GM19035 (cell line): Measurements from ENCODE around the gene PPP1R11.

Experiments
- ATAC-seq: cut with Tn5 transposase; IDR thresholded peaks from one replicate; pipeline ENCODE4 v1.9.1; 2021; ENCODE audit not compliant: unreplicated experiment

The PPP1R11 gene

GRCh38 chr6:30061858-30062458 is 5.0 kb upstream of the PPP1R11 start:
- ATAC-seq, result no peak

DNA sequence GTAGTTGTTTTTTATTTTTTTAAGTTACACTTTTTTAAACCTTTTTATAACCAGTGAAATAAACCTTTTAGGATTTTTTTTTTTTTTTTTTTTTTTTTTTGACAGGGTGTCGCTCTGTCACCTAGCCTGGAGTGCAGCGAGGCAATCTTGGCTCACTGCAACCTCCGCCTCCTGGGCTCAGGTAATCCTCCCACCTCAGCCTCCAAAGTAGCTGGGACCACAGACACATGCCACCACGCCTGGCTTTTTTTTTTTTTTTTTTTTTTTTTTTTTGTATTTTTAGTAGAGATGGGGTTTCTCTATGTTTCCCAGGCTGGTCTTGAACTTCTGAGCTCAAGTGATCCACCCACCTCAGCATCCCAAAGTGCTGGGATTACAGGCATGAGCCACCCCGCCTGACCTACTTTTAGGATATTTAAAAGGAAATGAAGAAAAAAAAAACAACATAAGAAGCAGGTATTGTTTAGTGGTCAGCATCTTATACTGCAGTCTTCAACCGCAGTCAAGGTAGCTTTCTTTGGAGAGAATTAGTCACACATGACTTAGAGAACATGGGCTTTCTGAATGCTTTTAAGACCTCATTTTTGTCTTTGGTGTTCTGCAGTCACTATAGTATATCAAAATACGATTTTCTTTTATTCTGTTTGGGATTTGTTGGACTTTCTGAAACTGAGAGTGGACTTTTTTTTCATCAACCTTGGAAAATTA is 4.4 kb upstream of the PPP1R11 start:
- no peak for ATAC-seq

GRCh38 chr6:30063315-30063714 is 3.7 kb upstream of the PPP1R11 start:
- ATAC-seq, result no peak

DNA sequence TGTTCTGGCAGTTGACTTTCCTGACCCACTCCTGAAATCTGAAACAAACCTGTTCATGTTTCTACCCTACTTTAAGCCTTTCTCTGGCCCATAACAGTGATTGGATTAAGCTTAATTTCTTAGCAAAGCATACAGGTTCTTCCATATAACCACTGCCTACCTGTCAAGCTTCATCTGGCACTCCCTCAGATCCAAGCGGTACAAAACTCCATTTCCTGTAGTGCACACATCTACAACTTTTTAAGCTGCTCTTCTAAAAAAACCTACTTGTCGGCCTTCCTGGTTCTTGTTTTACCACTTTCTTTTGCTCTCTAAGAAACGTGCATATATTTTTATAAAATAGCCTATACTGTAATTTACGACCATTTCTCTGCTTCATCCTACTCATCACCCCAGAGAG is 916 bp upstream of the PPP1R11 start:
- ATAC-seq, result no peak

DNA sequence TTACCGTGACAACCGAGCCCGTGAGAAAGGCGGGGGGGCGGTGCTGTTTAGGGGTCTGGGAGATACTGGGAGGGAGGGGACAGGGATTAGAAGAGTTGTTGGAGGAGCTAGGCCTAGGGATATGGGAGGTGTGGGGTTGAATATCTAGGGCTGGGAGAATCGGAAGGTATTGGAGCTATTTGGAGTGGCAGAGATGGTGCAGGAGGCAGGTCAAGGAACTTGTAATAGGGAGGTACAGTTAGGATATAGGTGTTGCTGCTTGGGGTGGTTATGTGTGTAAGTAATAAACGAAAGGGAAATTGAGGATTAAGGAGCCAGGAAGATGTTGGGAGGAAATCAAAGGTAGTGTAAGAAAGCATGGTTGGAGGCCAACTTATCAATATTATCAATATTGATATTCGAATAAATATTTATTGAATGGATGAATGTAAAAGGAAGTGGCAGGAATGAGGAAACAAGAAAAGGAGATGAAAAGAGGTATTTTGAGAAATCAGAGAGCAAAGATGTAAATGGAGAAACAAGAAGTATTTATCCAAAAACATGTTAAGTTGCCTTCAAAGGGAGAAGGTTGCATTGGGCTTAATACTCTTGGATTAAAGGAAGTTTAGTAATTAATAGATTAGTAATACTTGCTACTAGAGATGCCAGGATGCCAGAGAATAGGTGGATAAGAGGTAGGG is 602 bp downstream of the PPP1R11 start:
- ATAC-seq, result no peak

DNA sequence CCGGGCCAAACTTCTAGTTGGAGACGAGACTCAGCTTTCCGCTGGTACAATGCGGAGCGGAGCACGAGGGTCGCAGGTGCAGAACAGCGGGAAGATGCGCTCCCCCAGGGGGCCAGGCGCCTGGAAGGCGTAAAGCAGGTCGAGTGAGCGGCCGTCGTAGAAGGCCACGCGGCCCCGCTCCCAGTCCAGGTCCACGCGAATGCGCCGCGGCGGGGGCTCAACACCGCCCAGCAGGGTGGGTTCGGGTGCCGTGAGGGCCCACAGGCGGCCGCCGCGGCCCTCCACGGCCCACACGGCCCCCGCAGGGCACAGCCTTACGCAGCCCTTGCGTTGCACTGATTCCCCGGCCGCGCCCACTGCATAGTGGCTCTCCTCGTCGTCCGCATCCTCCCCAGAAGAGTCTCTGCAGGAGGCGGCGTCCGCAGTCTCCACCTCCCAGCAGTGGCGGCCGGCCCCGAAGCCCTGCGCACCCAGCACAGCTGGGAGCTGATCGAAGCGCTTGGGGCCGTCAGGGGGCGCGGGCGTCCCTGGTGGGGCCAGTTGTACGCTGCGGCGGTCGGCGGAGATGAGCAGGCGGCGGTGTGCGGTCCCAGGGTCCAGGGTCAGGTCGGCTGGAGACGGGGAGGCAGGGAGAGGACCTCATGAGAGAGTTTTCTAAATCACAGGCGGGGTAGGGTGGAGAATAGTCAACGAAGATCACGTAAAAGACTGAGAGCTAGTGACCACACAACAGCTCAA is 4.3 kb downstream of the PPP1R11 start:
- no peak for ATAC-seq

DNA sequence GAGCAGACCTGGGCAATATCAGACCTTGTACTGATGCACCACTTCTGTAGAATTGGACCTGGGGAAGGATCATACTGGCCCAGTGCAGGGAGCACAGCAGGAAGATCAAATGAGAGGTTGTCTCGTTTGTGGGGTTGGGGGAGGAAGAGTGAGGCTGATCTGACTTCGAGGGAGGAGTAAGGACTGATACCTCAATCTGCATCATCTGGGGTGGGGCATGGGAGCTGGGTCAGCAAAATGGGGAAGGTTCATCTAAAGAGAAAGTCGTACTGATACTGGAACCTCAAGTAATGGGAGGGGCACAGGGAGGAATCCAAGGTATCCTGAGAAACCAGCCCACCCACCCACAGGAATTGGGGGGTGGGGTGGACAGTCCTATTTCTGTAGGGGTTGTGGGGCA is 4.9 kb downstream of the PPP1R11 start:
- no peak for ATAC-seq

DNA sequence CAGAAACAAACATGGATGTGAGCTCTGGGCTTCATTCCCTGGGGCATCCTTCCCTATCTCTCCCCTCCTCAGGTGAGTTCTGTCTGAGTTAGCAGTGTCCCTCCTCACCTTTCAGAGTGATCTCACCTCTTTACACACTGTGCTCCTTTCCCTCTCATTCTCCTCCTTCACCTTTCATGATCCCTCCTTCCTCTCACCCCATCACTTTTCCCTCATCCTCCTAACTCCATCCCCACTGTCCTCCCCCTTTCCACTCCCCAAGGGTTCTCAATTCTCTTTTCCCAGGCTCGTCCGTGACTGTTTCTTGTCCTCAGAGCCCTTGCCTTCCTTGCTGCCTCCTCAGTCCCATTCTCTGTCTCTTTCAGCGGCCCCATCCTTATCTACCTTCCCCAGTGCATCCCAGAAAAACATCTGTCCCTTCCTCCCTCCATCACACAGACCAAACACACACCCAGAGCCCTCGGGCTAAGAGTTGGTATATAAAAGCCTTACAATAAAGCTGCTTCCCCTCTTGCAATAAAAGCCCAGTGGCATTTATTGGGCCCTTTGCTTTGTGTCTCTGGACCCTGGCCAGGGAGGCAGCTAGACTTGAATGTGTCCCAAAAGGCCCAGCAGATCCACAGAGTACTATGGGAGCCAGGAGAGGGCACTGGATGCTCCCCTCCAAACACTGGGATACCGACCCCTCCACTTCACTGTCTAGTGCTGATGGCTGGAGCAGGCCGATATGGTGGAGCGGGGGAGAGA is 6.7 kb downstream of the PPP1R11 start:
- ATAC-seq, result no peak

GRCh38 chr6:30074331-30075093 is 7.5 kb downstream of the PPP1R11 start:
- ATAC-seq, result no peak

GRCh38 chr6:30075094-30075789 is 8.2 kb downstream of the PPP1R11 start, which contains the start of gene RNF39:
Gene RNF39 (minus strand): TSS chr6:30075769. CDS start chr6:30075585, 184 bp downstream.
- ATAC-seq, result no peak

- no peak for ATAC-seq
Measured at GRCh38 chr6:30075790-30076732, 9.1 kb downstream of the PPP1R11 start.

- ATAC-seq, result no peak
Measured at GRCh38 chr6:30077218-30077617, 10.2 kb downstream of the PPP1R11 start.

DNA sequence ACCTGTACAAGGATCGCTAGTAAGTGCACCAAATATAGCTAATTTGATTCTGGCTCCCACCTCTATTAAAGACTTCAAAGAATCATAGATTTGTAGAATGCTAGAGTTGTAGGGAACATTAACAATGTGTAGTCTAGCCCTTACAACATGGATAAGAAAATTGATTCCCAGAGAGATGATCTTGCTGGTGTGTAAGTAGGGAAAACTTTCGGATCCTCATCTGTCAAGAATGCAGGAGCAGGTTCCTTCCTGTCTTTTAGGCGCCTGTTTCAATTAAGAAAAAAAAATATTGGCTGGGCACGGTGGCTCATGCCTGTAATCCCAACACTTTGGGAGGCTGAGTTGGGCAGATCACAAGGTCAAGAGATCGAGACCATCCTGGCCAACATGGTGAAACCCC is 20.9 kb downstream of the PPP1R11 start:
- no peak for ATAC-seq

DNA sequence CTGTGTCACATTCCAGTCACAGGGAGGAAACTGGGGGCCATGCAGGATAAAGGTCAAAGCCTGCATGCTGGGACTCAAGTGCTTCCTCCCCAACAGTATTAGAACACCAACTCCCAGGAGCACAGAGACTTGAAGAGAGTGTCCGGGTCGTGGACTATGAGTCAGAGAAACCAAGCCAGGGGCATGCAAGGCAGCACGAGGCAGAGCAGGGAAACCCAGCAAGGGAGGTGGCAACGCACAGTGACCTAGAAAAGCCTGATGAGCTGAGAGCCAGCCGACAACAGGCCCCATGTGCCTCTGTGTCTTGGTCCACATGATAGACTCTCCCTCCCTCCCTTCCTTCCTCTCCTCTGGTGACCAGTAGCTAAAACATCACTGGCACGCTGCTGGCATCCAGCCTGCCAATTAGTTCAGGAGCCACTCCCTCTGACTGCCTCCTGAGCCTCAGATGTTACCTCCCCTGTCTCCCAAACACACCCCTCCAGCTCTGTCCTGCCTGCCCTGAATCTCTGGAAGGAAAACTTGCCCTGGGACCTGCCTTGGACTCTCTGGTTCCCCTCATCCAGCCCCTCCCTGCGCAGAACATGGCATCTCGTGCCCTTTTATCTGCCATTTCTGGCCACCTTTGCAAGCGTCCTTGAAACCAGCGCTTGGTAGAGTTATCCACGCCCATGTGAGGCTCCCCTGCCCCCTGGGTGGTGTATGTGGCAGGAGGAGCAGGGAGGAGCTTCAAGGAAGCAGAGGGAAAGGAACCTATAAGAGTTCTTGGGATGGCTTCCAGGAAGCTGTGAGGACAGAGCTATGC is 24.8 kb downstream of the PPP1R11 start:
- no peak for ATAC-seq

- ATAC-seq, result no peak
Measured at GRCh38 chr6:30092852-30093543, 26.0 kb downstream of the PPP1R11 start.

DNA sequence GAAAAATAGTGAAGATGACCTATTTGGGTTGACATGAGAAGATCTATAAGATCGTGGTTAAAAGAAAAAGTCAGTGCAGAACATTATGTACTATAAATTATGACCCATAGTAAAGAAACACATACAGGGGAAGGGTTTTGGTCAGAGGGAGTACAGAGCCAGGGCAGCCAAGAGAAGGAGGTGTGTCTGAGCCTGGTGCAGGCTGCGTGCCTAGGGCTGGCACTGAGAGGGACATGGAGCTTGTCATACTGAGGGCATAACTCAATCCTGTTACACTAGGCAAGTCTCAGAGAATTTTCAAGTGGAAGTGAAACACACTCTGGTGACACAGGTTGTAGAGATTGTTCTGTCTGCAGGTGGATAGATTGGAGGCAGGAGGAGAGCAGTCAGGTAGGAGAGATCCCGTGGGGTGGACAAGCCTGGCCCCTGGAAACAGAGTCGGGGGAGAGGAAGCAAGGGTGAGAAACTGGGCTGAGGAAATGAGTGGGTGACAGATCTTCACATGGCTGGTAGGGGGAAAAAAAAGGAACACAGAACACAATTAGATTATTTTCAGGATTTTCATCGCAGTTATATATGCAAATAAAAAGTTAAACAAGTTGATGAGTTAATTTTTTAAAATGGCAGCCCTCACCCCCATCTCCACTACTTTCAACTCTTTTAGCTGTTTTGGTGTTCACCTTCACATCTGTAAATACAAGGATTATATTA is 27.1 kb downstream of the PPP1R11 start:
- no peak for ATAC-seq
